GM21515 (cell line): ENCODE measurements around the gene ACOX1.

ENCODE experiments used
- ATAC-seq: cut with Tn5 transposase; IDR thresholded peaks from one replicate; pipeline ENCODE4 v1.9.1; 2021; ENCODE audit not compliant: unreplicated experiment

The ACOX1 gene

GRCh38 chr17:75940727-75941441 is 38.1 kb downstream of the ACOX1 start, which contains the start of gene FBF1:
FBF1 (minus strand) TSS chr17:75941042; CDS start chr17:75938149, 2,893 bp downstream.
- peak; percentile 91 for ATAC-seq

GRCh38 chr17:75937652-75938051 is 41.3 kb downstream of the ACOX1 start:
- ATAC-seq, result no peak

GRCh38 chr17:75933808-75934207 is 45.2 kb downstream of the ACOX1 start:
- ATAC-seq, result no peak

GRCh38 chr17:75932852-75933251 is 46.1 kb downstream of the ACOX1 start:
- no peak for ATAC-seq

DNA sequence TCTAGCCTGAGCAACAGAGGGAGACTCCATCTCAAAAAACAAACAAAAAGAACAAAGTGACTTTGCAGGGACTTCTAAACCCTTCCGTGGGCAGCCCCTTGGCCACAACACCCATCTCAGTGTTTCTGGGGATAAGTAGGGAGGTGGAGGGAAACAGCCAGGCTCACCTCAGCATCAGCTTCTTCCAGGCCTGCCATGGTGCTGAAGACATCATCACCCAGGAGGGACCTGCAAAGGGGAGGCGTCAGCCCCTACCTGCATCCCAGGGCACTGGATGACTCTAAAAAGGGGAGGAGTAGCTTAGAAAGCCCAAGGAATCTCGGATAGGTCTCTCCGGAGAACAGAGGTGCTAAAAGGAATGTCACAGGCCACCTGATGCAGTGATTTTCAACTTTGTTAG is 47.9 kb downstream of the ACOX1 start:
- no peak for ATAC-seq

DNA sequence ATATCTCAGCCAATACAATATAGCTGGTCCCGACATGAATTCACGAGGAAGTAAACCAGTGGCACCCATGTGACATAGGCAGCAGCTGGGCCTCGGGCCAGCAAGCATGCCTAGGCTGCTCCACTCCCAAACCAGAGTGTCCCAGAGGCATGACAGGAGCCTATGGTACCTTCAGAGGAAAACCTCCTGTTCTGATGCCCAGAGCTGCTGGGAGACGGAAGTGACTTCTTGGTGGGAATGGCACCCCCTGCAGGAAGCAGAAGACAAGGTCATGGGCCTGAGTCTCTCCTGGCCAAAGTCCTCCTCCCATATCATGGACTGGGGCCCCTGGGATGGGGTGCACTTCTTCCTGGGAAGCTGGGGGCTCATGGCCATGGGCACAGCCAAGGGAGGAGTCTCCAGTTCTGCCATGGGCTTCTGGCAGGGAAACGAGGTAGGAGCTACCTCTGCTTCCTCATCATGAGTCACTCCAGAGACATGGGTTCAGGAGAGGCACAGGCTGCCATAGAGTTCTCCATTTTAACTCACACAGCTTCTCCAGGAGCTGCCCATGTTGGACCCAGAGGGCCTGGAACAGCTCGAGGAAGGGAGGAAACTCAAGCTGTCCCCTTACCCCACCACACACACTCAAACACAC is 51.6 kb downstream of the ACOX1 start:
- no peak for ATAC-seq

GRCh38 chr17:75926456-75926855 is 52.5 kb downstream of the ACOX1 start:
- ATAC-seq, result no peak

DNA sequence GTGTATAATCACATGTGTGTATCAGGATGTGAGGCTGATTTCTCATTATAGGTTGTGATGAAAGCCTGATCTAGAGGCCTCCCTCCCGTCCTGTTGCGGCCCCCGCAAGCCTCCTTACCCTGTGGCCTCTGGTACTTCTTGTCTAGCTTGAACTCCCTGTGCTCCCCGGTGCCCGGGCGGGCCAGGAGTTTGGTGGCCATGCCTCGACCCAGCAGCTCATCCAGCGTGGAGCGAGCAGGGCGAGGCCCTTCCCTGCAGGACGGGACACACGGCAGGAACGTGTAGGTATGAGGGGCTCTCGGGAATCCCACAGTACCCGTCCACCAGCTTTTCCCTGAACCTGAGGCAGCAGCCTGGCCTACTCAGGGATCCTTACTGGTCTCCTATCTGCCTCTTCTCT is 53.1 kb downstream of the ACOX1 start:
- no peak for ATAC-seq

DNA sequence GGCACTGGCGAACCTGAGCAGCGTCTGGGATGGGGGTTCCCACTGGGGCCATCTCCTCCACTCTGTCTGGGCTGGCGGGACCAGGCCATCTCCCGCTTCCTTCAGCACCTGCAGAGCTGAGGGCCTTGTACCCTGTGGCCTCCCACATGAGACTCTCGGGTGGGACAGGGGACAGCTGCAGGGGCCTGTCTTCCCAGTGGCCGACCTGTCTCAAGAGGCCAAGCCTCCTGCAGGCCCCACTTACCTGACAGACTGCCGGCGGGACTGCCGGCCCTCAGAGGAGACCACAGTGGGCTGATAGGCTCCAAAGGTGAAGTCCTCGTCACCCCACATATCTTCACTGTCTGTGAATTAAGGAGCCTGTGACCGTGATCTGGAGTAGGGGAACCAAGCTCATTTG is 53.9 kb downstream of the ACOX1 start:
- no peak for ATAC-seq

DNA sequence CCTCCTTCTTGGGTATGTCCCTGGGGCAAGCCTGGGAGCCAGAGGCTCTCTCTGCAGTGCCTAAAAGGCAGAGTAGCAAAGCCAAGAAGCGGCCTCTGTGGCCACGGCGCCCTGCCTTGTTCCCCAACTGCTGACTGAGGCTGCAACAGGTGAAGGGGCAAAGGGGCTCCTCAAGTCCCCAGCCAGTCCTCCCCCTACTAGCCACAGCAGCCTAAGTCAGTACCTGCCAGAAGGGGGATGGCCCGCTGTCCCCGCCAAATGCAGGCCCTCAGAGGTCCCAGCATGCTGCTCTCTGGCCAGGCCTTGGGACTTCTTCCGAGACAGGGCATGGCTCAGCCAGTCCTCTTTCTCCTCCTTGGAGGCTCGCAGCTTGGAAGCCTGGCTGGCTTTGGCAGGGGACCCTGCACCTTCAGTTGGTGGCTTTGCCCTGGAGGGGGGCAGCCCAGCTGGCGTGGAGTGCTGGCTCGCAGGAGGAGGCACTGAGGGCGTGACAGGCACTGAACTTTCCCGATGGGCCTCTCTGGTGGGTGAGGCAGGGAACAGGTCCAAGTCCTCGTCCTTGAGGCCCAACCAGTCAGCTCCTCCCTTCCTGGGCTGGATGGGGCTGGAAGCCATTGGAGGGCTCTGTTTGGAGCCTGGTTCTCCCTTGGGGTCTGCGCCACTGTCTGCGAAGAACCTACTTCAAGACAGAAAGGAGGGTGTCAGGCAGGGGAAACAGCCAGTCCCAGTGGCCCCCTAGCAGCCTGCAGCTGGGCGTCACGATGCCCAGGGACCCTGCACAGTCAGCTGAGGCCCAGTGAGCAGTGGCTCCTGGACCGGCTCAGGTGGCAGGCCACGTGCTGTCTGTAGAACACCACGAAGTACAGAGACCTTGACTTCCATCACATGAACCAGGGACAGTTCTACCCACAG is 55.7 kb downstream of the ACOX1 start:
- no peak for ATAC-seq

- ATAC-seq, result no peak
Observed at GRCh38 chr17:75922173-75922961, 56.6 kb downstream of the ACOX1 start.

DNA sequence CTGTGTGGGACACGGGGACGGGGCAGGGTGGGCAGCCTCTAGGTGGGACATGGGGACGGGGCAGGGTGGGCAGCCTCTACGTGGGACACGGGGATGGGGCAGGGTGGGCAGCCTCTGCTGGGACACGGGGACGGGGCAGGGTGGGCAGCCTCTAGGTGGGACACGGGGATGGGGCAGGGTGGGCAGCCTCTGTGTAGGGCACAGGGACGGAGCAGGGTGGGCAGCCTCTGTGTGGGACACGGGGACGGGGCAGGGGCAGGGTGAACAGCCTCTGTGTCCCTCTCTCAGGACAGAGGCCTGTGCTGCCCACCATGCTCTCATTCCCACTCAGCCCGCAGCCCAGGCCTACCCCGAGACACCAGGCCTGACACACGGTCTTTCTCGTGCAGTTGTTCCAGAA is 57.4 kb downstream of the ACOX1 start:
- ATAC-seq, result no peak

GRCh38 chr17:75920045-75920560 is 58.9 kb downstream of the ACOX1 start:
- no peak for ATAC-seq

- ATAC-seq, result no peak
Observed at GRCh38 chr17:75919611-75920010, 59.4 kb downstream of the ACOX1 start.

DNA sequence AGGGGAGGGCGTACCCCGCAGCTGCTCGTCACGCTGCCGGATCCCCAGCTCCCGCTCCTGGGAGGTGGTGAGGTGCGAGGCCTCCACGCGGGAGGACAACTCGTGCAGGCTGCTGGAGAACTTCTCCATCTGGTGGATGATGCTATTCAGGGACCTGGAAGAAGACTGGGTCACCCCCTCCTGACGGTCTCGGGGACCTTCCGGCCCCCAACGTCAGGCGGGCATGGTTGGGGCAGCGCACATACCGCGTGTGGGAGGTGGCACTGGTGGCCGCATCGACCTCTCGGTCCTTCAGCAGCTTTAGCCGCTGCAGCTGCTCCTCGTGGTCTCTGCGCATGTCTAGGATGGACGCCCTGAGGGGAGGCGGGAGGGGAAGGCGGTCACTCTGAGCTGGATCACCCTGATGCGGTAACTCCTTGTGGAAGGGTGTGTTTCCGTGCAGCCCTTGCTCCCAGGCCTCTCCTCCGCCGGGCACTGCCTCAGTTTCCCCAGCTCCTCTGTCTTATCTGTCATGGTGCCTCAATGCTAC is 61.0 kb downstream of the ACOX1 start:
- no peak for ATAC-seq

DNA sequence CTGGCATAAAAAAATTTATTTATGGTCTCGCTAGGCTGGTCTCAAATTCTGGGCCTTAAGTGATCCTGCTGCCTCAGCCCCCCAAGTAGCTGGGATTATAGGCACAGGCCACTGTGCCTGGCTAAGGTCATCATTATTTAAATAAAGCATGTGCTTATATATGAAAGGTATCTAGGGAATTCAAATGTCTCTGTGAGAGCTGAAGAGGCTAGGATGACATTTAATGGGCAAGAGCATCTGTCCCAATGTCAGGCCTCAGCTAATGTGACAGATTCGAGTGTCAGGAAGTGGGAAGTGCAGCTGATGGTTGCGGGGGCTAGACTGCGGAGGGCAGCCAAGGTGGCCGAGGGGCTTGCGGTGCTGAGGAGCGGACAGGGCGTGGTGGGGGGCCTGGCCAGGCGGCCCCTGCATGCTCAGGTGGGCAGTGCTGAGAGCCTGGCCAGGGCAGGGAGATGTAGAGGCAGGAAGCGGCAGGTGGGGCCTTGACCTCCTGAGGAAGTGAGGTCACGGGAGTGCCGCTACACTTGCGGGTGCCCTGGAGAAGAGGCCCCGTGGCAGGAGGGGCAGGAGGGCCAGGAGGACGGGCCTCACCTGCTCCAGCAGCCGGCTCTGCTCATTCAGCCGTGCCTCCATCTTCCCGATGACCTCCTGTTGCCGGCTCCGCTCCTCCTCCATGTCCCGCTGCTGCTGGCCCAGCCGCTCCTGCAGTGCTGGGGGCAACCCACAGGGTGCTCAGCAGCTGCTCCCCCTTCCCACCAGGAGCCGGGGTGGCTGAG is 61.6 kb downstream of the ACOX1 start:
- ATAC-seq, result no peak

DNA sequence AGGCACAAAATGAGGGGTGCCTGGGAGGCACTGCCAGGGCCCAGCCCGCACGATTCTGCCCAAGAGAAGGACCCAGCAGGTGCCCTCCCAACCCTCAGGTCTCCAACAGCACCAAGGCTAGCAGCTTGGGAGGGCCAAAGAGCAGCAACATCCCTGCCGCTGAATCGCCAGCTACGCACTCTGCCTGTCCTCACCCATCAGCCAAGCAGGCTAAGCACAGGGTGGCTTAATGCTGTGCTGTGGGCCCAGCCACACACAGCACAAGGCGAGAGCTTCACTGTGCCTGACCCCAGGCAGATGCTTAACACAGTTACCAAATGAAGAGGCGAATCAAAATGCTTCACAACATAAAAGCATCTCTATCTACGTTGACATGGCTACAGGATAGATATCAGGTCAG is 63.7 kb downstream of the ACOX1 start:
- no peak for ATAC-seq

- no peak for ATAC-seq
Observed at GRCh38 chr17:75914643-75915267, 64.2 kb downstream of the ACOX1 start.

- no peak for ATAC-seq
Observed at GRCh38 chr17:75913537-75914210, 65.3 kb downstream of the ACOX1 start.
